GM10248 (cell line): ENCODE data around the gene PTH2.

Source experiments
- CTCF ChIA-PET: fragments of 300-600 bp; sonication (Branson Sonifier 250); formaldehyde crosslinking; extraction: SDS; loops from one replicate; lab custom pipeline; 2021; ENCODE audit warnings: antibody characterized with exemption; lab: Yijun Ruan, JAX
- POLR2A ChIA-PET: fragments of 350-650 bp; sonication (Branson Sonifier 250); formaldehyde crosslinking; extraction: SDS; loops from one replicate; lab custom pipeline; 2020; ENCODE audit warnings: antibody characterized with exemption; lab: Yijun Ruan, JAX
- DNase-seq: peaks from one replicate; pipeline ENCODE4 v3.0.0; 2012; ENCODE audit errors: extremely low spot score
- TF ChIP-seq, protein P1 (sequence below): IDR thresholded peaks from 2 replicates; pipeline ENCODE4 v1.5.1; 2012; ENCODE audit warnings: mild to moderate bottlenecking, low read depth; ENCODE audit errors: extremely low read depth, missing control alignments, control extremely low read depth

Gene PTH2

GRCh38 chr19:49389406-49389805 lies 33.8 kb downstream of the PTH2 start:
- TF ChIP-seq, protein P1, sequence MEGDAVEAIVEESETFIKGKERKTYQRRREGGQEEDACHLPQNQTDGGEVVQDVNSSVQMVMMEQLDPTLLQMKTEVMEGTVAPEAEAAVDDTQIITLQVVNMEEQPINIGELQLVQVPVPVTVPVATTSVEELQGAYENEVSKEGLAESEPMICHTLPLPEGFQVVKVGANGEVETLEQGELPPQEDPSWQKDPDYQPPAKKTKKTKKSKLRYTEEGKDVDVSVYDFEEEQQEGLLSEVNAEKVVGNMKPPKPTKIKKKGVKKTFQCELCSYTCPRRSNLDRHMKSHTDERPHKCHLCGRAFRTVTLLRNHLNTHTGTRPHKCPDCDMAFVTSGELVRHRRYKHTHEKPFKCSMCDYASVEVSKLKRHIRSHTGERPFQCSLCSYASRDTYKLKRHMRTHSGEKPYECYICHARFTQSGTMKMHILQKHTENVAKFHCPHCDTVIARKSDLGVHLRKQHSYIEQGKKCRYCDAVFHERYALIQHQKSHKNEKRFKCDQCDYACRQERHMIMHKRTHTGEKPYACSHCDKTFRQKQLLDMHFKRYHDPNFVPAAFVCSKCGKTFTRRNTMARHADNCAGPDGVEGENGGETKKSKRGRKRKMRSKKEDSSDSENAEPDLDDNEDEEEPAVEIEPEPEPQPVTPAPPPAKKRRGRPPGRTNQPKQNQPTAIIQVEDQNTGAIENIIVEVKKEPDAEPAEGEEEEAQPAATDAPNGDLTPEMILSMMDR = no peak
- no peak for DNase-seq
- CTCF ChIA-PET = interaction anchor here (1.1 to 4.1 kb wide), 6 partner anchors 11 to 81 kb away, joined by 3 to 26 read pairs (median 16); partner anchors contain the start of gene SLC17A7
- POLR2A ChIA-PET = no interaction called here

DNA sequence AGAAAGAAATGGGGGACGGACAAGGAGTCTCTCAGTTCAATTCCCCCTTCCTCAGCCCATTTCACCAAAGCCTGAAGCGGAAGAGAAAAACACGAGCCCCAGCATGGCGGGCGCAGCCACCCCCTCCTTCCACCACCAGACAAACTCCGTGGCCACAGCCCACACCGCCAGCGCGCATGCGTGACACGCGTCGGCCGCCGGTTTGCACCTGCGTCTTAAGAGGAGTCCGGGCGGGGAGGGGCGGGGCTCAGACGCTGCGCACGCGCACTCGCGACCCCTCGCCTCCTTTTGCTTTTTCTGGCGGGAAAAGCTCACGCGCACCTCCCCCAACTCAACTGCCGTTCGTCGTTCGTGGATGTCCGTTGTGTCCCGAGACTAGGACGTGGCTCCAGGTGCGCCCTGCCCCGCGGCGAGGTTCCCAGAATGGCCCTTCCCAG lies 35.3 kb downstream of the PTH2 start, which contains the start of gene KASH5:
Gene KASH5, plus strand, starts transcription at position 314 of the 437 bp plus-strand sequence. CDS start 2,635 bp downstream, outside the sequence.
- POLR2A ChIA-PET = interaction anchor here (0.6 to 0.7 kb wide), 2 partner anchors 21 to 26 kb away, joined by 3 to 4 read pairs; partner anchors contain the start of gene TEAD2

DNA sequence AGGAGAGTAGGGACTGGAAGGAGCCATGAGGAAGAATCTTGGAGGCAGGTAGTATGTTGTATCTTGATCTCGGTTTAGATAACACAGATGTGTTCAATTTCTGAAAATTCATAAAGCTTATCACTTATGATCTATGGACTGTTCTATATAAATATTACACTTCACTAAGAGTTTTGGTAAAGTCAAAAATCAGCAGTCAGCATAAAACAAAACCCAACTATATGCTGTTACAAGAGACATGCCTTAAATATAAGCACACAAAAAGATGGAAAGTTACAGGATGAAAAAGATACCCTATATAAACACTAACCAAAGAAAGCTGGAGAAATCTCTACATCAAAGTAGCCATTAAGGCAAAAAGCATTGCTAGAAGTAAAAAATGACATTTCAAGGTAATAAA lies 39.6 kb downstream of the PTH2 start:
- CTCF ChIA-PET = interaction anchor here (1.0 to 5.9 kb wide), 5 partner anchors 8 to 90 kb away, joined by 3 to 33 read pairs (median 3); no protein-coding TSS in a partner anchor
- POLR2A ChIA-PET = no interaction called here
- TF ChIP-seq, protein P1 = no peak
- no peak for DNase-seq

More for the DNA sequence above, 35.3 kb downstream of the PTH2 start, which contains the start of gene KASH5:
- CTCF ChIA-PET = interaction anchor here (1.3 to 1.4 kb wide), 2 partner anchors 13 to 63 kb away, joined by 3 read pairs; partner anchors contain the start of gene PIH1D1
- peak; percentile 81 for DNase-seq
- TF ChIP-seq, protein P1 = no peak

GRCh38 chr19:49382639-49383038 lies 40.6 kb downstream of the PTH2 start:
- DNase-seq = no peak
- ChIA-PET POLR2A (no interaction called here), CTCF (interaction anchor here (1.3 to 5.9 kb wide), 4 partner anchors 9 to 91 kb away, joined by 3 to 33 read pairs (median 4); partner anchors contain the start of gene FLT3LG)
- TF ChIP-seq, protein P1 = no peak

GRCh38 chr19:49380391-49380790 lies 42.9 kb downstream of the PTH2 start:
- ChIA-PET CTCF (interaction anchor here (1.1 to 5.9 kb wide), 3 partner anchors 10 to 63 kb away, joined by 3 to 33 read pairs (median 3); no protein-coding TSS in a partner anchor), POLR2A (no interaction called here)
- no peak for DNase-seq
- TF ChIP-seq, protein P1 = no peak

DNA sequence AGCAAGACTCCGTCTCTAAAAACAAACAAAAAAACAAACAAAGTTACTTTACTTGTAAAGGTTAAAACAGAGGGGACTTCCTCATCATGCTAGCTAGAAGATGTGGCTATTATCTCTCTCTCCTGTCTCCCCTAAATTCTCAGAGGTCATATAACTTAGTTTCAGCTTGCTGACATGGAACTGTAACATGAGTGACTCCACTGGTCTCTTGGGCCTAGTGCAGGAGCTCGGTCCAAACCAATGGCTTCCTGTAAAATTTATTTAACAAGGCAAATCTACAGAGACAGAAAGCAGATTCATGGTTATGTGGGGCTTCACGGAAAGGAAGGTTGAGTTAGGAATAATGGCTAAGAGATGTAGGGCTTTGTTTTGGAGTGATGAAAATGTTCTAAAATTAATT lies 44.7 kb downstream of the PTH2 start:
- ChIA-PET CTCF (interaction anchor here (0.6 to 5.9 kb wide), 7 partner anchors 10 to 63 kb away, joined by 3 to 33 read pairs (median 3); partner anchors contain the start of genes DKKL1 and TEAD2), POLR2A (interaction anchor here (0.7 kb wide), 1 partner anchor 18 kb away, joined by 4 read pairs; no protein-coding TSS in a partner anchor)
- DNase-seq = no peak
- TF ChIP-seq, protein P1 = no peak
